Immature natural killer cell (primary cell): ENCODE data around the gene RIMBP2. TPM values are rescaled to one million over a fixed set of nuclear protein-coding genes. Genes with fewer than 3 reads are reported as not detected.

ENCODE experiments used
- DNase-seq, 3 donors: peaks; one replicate each; pipeline ENCODE4 v3.0.0; 2022; ENCODE audit warnings: mixed read lengths in 1 of 3
- H3K27ac Mint-ChIP-seq, 6 donors: one replicate each; pipeline ENCODE4 v1.8.0; 2020; ENCODE audit warnings: mixed read lengths in 6 of 6, mild to moderate bottlenecking in 5 of 6, inconsistent platforms in 4 of 6, moderate library complexity in 3 of 6
- H3K27me3 Mint-ChIP-seq, 3 donors: one replicate each; pipeline ENCODE4 v1.8.0; 2020 to 2021; ENCODE audit warnings: low read depth in 3 of 3, mild to moderate bottlenecking in 3 of 3, mixed read lengths in 3 of 3, moderate library complexity in 3 of 3, inconsistent platforms in 1 of 3
- H3K36me3 Mint-ChIP-seq, 3 donors: one replicate each; pipeline ENCODE4 v1.8.0; 2020; ENCODE audit warnings: mixed read lengths in 3 of 3, inconsistent platforms in 2 of 3, mild to moderate bottlenecking in 2 of 3
- H3K4me1 Mint-ChIP-seq, 2 donors: one replicate each; pipeline ENCODE4 v1.8.0; 2020; ENCODE audit warnings: inconsistent platforms in 2 of 2, mild to moderate bottlenecking in 2 of 2, mixed read lengths in 2 of 2, moderate library complexity in 1 of 2
- H3K4me3 Mint-ChIP-seq, 5 donors: one replicate each; pipeline ENCODE4 v1.8.0; 2020; ENCODE audit warnings: mild to moderate bottlenecking in 5 of 5, mixed read lengths in 5 of 5, inconsistent platforms in 3 of 5, moderate library complexity in 3 of 5
- H3K9me3 Mint-ChIP-seq, 6 donors: one replicate each; pipeline ENCODE4 v1.8.0; 2020; ENCODE audit warnings: mild to moderate bottlenecking in 6 of 6, mixed read lengths in 6 of 6, inconsistent platforms in 4 of 6, moderate library complexity in 3 of 6
- polyA plus RNA-seq, 3 donors: library from polyadenylated mRNA; unstranded; fragments of 300-500 nt; fragmentation: Illumina TruSeq; gene quantifications; one replicate each; pipeline ENCODE4 v1.2.3, GENCODE V29; 2021

The RIMBP2 gene
- polyA plus RNA-seq, 3 donors from 2014 or later, result not detected

DNA sequence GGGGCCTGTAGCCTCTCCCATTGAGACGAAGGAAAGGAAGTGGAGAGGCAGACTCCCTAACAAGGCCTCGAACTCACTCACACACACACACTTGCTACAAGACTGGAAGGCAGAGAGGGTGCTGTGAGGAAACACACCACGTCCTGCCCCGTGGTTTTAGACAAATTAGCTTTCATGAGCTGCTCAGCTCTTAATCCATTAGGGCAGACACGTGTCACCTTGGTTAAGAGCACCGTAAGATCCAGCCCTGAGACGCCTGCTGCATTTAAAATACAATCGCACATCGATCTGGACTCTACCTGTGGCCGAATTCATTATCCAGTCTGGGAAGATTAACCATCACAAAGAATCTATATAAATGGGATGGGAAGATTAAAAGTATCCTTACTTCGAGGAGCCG lies 72.0 kb downstream of the RIMBP2 start:
- Mint-ChIP-seq H3K27me3 (peaks cover 0 to 2% (median 0%) of the 10 kb centered on the region in 3 donors), H3K4me1 (no peaks in the 10 kb centered on the region), H3K36me3 (no peaks in the 10 kb centered on the region), H3K4me3 (no peak overlapping the region), H3K27ac (no peak overlapping the region), H3K9me3 (no peaks in the 10 kb centered on the region)
- DNase-seq, result no peak

DNA sequence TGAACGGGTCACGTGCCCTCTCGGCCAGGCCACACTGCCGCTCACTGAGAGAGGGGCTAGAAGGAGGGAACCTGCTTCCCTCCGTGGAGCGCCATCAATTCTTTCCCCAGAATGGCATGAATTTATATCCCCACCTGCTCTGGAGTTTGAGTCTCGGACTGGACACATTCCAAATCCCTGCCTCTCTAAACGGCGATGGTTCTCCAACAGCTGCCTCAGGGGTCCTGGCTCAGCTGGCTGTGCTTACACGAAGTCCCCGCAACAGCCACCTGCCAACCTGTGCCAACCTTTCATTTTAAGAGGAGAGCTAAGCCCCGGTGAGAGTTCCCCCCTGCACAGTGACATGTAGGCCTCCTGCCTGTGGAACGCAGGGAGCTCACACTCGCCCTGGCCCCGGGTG lies 73.2 kb downstream of the RIMBP2 start:
- peaks cover 0 to 4% (median 2%) of the 10 kb centered on the region in 3 donors for H3K27me3 Mint-ChIP-seq
- H3K27ac Mint-ChIP-seq, result no peak overlapping the region
- no peaks in the 10 kb centered on the region for H3K36me3 Mint-ChIP-seq
- DNase-seq, result no peak
- no peaks in the 10 kb centered on the region for H3K9me3 Mint-ChIP-seq
- H3K4me1 Mint-ChIP-seq, result no peaks in the 10 kb centered on the region
- H3K4me3 Mint-ChIP-seq, result no peak overlapping the region

DNA sequence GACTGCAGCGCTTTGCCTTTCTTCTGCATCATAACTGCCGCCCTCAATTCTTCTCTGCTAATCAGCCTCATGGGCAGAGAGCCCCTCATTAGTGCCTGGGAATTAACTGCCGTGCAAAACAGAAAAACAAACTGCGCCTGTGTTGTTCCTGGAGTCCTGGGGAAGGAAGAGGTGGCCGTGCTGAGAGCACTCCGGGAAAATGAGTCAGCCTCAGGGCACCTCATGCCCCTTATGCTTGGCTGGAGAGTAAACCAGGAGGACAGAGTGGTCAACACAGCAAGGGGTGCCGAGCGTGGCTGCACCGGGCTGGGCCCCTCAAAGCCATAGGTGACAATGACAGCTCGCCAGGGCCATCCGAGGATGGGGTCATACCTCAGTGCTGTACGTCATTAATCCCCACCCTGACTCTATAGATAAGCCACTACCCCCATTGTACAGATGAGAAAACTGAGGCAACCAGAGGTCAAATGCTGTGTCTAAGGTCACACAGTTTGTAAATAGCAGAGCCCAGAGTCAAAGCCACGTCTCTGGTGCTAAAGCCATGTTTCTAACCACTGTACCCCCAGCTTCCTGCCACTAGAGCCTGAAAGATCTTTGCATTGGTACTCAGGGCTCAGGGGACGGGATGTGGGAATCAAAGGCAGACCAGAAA lies 74.4 kb downstream of the RIMBP2 start:
- Mint-ChIP-seq H3K36me3 (no peaks in the 10 kb centered on the region), H3K4me1 (no peaks in the 10 kb centered on the region), H3K9me3 (no peaks in the 10 kb centered on the region), H3K27ac (no peak overlapping the region), H3K4me3 (no peak overlapping the region), H3K27me3 (peaks cover 0 to 4% (median 2%) of the 10 kb centered on the region in 3 donors)
- DNase-seq, result no peak

DNA sequence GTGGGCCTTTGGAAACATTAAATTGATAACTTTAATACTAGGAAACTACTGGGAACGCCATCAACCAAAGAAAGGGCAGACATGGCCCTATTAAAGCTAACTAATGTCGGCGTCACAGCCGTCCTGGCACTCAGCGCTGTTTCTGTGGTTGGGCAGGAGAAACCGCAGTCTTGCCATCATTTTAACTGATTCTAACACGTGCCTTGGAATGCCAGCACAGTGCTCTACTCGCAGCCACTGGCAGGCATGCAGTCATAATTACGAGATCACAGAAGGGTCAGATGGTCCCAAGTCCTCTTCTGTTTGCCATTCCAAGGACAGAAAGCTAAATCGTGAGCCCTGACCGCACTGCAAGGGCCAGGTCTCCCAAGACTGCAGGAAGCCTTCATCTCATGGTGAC lies 75.2 kb downstream of the RIMBP2 start:
- Mint-ChIP-seq H3K27ac (no peak overlapping the region), H3K4me1 (no peaks in the 10 kb centered on the region), H3K4me3 (no peak overlapping the region), H3K27me3 (peaks cover 0 to 4% (median 2%) of the 10 kb centered on the region in 3 donors), H3K9me3 (no peaks in the 10 kb centered on the region), H3K36me3 (no peaks in the 10 kb centered on the region)
- DNase-seq, result no peak

DNA sequence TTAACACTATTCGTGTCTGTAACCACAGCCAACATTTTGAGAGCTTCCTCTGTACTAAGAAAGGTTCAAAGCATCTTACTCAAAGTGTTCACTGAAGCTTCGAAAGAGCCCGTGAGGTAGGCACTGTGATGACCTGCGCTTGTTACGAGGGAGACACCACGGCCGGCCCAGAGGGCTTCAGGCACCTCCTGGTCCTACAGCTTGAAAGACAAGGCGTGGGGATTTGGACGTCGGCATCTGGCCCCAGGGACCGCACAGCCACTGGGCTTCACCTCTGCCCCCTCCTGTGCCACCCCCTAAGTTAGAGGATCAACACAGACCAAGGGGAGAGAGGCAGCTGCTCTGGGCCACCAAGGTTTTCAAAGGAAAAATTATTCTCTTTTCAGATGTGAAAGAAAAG lies 75.6 kb downstream of the RIMBP2 start:
- Mint-ChIP-seq H3K36me3 (no peaks in the 10 kb centered on the region), H3K9me3 (no peaks in the 10 kb centered on the region), H3K4me3 (no peak overlapping the region), H3K27ac (no peak overlapping the region), H3K4me1 (no peaks in the 10 kb centered on the region), H3K27me3 (peaks cover 0 to 4% (median 2%) of the 10 kb centered on the region in 3 donors)
- DNase-seq, result no peak

DNA sequence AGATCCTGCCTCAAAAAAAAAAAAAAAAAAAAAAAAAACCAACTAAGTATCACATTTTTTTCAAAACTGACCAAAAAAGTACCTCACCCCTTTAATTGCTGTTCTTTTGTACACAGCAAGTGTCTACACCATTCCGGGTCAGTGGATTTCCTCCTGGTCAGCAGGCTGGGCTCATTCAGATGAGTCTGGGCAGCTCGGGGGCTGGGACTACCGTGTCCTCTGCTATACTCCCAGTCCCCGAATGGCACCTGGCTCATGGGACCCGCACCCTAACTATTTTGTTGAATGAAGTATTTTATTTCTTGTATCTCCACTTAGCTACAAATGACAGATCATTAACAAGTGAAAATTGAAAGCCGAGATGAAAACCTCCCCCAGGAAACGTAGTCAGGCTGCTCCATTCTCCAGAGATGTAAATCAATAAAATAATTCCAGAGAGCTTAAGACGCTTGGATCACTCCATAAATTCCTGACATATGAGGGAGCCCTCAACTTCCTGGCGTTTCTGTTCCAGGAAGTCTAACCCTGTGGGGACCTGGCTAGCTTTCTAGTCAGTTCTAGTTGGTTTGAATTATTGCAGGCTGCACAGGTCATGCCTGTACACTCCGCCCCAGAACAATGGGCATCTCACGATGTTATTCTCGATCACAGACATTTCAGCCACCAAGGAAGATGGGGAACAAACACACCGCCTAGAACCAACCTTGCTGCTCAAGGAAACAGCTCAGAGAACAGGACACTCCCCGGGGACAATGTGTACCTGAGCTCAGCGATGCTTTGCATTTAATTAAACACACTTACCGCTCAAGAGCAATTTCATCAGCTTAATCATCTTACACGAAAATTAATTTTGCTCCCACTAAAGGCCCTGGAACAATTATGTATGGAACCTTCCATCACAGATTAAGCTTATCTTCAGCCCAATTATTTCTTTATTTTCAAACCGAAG lies 76.3 kb downstream of the RIMBP2 start:
- Mint-ChIP-seq H3K27me3 (peaks cover 0 to 4% (median 2%) of the 10 kb centered on the region in 3 donors), H3K9me3 (no peaks in the 10 kb centered on the region), H3K4me3 (no peak overlapping the region), H3K4me1 (no peaks in the 10 kb centered on the region), H3K36me3 (no peaks in the 10 kb centered on the region), H3K27ac (no peak overlapping the region)
- no peak for DNase-seq

DNA sequence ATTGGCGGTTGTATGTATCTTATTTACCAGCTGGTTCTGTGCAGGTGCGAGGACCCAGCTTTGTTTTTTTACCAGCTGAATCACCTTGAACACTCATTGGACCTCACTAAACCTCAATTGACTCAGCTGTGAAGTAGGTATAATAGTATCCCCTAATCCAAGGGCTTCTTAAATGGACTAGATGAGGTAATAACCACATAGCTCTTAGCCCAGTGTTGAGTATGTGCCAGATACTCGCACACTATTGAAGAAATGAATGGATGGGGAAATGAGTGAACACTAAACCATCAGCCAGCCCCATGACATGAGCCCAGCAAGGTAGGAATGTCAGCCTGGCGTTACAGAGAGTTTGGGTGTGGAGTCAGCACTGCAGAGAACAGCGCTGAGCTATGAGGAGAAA lies 79.7 kb downstream of the RIMBP2 start:
- no peak overlapping the region for H3K27ac Mint-ChIP-seq
- no peaks in the 10 kb centered on the region for H3K36me3 Mint-ChIP-seq
- H3K9me3 Mint-ChIP-seq, result no peaks in the 10 kb centered on the region
- no peaks in the 10 kb centered on the region for H3K4me1 Mint-ChIP-seq
- no peak overlapping the region for H3K4me3 Mint-ChIP-seq
- H3K27me3 Mint-ChIP-seq, result peaks cover 0 to 7% (median 5%) of the 10 kb centered on the region in 3 donors
- DNase-seq, result no peak

DNA sequence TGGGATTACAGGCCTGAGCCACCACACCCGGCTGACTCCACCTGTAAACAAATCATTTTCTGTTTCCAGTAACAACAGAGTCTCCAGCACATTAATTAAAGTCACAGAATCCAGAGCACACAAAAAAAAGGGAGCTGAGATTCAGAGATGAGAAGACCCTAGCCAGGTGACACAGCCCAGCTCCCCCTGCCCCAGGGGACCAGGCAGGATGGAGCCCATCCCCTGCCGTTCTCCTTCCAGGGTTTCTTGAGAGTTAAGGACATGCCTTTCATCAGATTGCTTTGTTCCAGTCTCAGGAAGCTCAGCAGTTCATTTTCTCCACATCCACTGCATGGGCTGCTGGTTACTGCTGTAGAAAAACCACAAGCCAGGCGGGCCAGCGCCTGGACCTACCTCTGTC lies 81.2 kb downstream of the RIMBP2 start:
- Mint-ChIP-seq H3K27me3 (peaks cover 2 to 7% (median 5%) of the 10 kb centered on the region in 3 donors), H3K9me3 (no peaks in the 10 kb centered on the region), H3K4me3 (no peak overlapping the region), H3K4me1 (no peaks in the 10 kb centered on the region), H3K27ac (no peak overlapping the region), H3K36me3 (no peaks in the 10 kb centered on the region)
- DNase-seq, result no peak

DNA sequence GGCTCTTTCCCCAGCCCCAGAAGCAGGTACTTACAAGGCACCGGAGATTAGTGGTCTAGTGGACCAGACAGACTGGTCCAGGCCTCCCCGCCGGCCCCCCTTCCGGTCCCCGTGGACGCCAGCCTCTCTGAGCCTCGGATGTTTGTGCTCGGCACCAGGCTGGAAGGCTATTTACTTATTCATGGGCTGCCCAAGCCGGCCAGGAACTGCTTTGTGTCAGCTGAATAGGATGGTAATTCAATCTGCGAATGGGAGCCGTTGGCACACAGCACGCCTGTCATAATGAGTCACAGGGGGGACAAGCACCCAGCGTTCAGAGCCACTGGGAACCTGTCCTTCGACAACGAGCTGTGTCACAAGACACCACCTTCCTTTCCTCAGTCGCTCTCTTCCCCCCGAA lies 82.3 kb downstream of the RIMBP2 start:
- H3K4me1 Mint-ChIP-seq, result no peaks in the 10 kb centered on the region
- no peak overlapping the region for H3K4me3 Mint-ChIP-seq
- peaks cover 0 to 2% (median 0%) of the 10 kb centered on the region in 6 donors for H3K9me3 Mint-ChIP-seq
- DNase-seq, result no peak
- peaks cover 2 to 7% (median 5%) of the 10 kb centered on the region in 3 donors for H3K27me3 Mint-ChIP-seq
- no peak overlapping the region for H3K27ac Mint-ChIP-seq
- no peaks in the 10 kb centered on the region for H3K36me3 Mint-ChIP-seq

DNA sequence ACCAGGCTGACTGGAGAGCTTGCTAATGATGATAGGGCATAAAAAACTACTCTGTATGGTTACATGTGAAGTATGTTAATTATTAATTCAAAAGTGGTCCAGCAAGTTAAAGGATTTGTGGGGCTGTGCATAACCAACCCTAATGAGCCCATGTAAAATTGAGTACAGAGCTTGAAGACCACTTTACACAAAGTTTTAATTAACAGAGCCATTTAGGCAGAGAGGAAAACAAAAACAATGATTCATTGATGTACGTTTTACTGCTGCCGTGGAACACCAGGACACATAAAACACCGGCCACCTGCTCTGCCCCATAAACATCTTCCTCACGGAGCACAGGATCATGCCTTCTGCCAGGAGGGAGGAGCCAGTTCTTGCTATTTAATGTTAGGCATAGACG lies 83.5 kb downstream of the RIMBP2 start:
- Mint-ChIP-seq H3K4me1 (no peaks in the 10 kb centered on the region), H3K9me3 (peaks cover 0 to 2% (median 0%) of the 10 kb centered on the region in 6 donors), H3K4me3 (no peak overlapping the region), H3K27me3 (peaks cover 2 to 5% (median 3%) of the 10 kb centered on the region in 3 donors), H3K27ac (no peak overlapping the region), H3K36me3 (no peaks in the 10 kb centered on the region)
- DNase-seq, result no peak

DNA sequence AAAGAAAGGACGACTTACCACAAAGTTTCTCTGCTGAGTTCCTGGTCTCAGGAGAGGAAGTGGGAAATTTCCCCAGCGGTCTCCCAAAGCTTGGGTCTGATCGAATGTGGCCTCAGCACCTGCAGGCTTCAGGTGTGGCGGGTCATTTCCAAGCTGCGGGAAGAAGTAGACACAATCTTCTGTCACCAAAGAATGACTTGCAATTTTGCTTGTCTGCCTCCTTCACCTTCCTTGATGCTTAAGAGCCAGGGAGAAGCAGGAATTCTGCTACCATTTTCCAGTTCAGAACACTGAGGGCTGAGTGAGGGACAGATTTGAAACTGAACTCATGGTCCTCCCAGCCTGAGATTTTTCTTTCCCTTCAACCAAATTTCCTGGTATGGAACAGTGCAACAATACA lies 87.8 kb downstream of the RIMBP2 start:
- Mint-ChIP-seq H3K27ac (no peak overlapping the region), H3K4me1 (no peaks in the 10 kb centered on the region), H3K27me3 (peaks cover 0 to 2% (median 2%) of the 10 kb centered on the region in 3 donors), H3K36me3 (no peaks in the 10 kb centered on the region), H3K4me3 (no peak overlapping the region), H3K9me3 (peaks cover 0 to 5% (median 0%) of the 10 kb centered on the region in 6 donors)
- no peak for DNase-seq

DNA sequence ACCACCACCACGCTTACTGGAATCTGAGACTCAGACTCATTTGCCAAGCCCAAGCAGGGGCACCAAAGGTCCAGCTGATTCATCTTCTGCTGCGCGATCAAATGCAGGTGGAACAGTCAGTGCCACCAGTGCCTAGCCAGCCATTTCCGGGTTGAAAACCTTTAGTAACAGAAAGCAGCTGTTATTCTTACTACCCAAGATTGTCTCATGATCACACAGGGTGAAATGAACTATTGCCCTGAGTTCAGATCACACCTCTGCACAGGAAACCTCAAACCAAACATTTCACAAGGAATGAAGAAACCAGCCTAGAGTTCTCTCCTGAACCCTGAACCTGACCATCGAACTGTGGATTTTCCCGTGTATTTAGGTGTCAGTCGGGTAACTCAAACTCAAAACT lies 88.9 kb downstream of the RIMBP2 start:
- Mint-ChIP-seq H3K27ac (no peak overlapping the region), H3K4me1 (no peaks in the 10 kb centered on the region), H3K9me3 (peaks cover 0 to 5% (median 0%) of the 10 kb centered on the region in 6 donors), H3K36me3 (no peaks in the 10 kb centered on the region), H3K27me3 (peaks cover 0 to 2% (median 2%) of the 10 kb centered on the region in 3 donors), H3K4me3 (no peak overlapping the region)
- no peak for DNase-seq

DNA sequence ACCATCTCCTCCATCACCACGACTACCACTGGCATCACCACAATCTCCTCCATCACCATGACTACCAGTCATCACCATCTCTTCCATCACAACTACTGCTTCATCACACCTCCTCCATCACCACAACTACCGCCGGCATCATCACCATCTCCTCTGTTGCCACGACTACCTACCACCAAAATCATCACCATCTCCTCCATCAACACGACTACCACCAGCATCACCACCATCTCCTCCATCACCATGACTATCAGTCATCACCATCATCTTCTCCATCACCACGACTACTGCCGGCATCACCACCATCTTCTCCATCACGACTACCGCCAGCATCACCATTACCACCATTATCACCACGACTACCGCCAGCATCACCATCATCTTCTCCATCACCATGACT lies 89.5 kb downstream of the RIMBP2 start:
- Mint-ChIP-seq H3K9me3 (peaks cover 0 to 5% (median 0%) of the 10 kb centered on the region in 6 donors), H3K27ac (no peak overlapping the region), H3K27me3 (peaks cover 0 to 2% (median 2%) of the 10 kb centered on the region in 3 donors), H3K36me3 (no peaks in the 10 kb centered on the region), H3K4me3 (no peak overlapping the region), H3K4me1 (no peaks in the 10 kb centered on the region)
- no peak for DNase-seq

DNA sequence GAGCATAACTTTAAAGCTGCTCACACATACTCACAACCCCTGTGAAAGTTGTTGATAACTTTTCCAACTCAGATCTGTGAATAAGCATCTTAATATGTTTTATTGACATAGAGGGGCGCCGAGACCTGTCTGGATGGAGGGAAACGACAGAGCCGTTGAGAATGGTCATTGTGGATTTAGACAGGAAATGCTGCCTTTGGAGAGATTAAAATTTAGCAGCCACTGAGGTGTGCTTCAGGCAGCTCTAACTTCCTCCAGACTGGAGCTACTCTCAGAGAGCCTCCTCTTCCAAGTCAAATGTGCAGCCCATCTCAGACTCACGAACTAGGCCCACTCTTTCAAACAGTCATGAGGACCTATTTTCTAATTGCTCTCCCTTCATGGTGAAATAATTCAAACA lies 90.9 kb downstream of the RIMBP2 start:
- Mint-ChIP-seq H3K27ac (no peak overlapping the region), H3K36me3 (no peaks in the 10 kb centered on the region), H3K9me3 (peaks cover 0 to 5% (median 0%) of the 10 kb centered on the region in 6 donors), H3K4me3 (no peak overlapping the region), H3K4me1 (no peaks in the 10 kb centered on the region), H3K27me3 (peaks cover 0 to 2% (median 1%) of the 10 kb centered on the region in 3 donors)
- DNase-seq, result no peak
